Measurements from ENCODE around the gene CNBP. TPM values are rescaled to one million over a fixed set of nuclear protein-coding genes. Genes with fewer than 3 reads are reported as not detected.

CNBP gene
- total and polyA plus RNA-seq, 2 of the 13 experiments (the other 11 are each of a cell fraction or from before 2014, with no cell fraction given): 282 to 354 TPM

DNA sequence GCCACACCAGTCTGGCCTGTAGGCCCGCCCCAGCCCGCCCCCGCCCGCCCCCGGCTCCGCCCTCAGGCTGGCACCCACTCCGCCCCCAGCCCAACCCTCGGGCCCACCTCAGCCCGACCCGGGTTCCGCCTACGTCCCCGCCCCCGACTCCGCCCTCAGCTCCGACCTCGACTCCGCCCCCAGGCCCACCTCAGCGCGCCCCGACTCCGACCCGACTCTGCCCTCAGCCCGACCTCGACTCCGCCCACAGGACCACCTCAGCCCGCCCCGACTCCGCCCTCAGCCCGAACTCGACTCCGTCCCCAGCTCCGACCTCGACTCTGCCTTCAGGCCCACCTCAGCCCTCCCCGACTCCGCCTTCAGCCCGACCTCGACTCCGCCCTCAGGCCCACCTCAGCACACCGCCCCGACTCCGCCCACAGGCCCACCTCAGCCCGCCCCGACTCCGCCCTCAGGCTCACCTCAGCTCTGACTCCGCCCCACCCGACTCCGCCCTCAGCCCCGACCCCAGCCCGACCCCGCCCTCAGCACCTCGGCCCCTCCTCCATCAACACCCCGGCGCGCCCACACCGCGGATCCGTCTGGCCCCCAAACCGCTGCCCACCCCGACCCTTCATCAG lies 61.8 kb downstream of the CNBP start, which contains the start of gene RAB43 (continued):
- TF ChIP-seq ZNF441 (CRISPR knock-in tag; IDR thresholded peaks at IDR 0.05; ENCODE audit: borderline replicate concordance) (peak; percentile 93), HNF4A (CRISPR knock-in tag; IDR thresholded peaks at IDR 0.05) (no peak), SAP130 (CRISPR knock-in tag; IDR thresholded peaks at IDR 0.05; ENCODE audit: low read depth) (no peak), ZNF557 (CRISPR knock-in tag; IDR thresholded peaks at IDR 0.05) (no peak), NFYB (CRISPR knock-in tag; IDR thresholded peaks at IDR 0.05) (no peak), SRSF1 (optimal IDR thresholded peaks at IDR 0.05; ENCODE audit: low read depth, low read length) (peak; percentile 30), RXRA (CRISPR knock-in tag; IDR thresholded peaks at IDR 0.05) (no peak), LBX2 (CRISPR knock-in tag; IDR thresholded peaks at IDR 0.05; ENCODE audit: borderline replicate concordance) (no peak), TOPORS (CRISPR knock-in tag; IDR thresholded peaks at IDR 0.05) (peak; percentile 41), NCOA1 (CRISPR knock-in tag; IDR thresholded peaks at IDR 0.05) (no peak), ZBTB7B (CRISPR knock-in tag; IDR thresholded peaks at IDR 0.05) (no peak), NR0B2 (CRISPR knock-in tag; IDR thresholded peaks at IDR 0.05) (no peak), ZSCAN9 (CRISPR knock-in tag; IDR thresholded peaks at IDR 0.05; ENCODE audit: borderline replicate concordance) (no peak), DR1 (CRISPR knock-in tag; IDR thresholded peaks at IDR 0.05) (peak; percentile 45; the same call in 1 of the 2 replicates), POLR2A (IDR thresholded peaks at IDR 0.05; ENCODE audit: insufficient read depth in 1 of 2, low read depth in 2 of 2, low read length in 2 of 2) (peak in 1 of 2 experiments; percentile 60; a peak in 1 of 4 replicates), SKI (IDR thresholded peaks at IDR 0.05; ENCODE audit: partially characterized antibody) (peak; percentile 33), ATF7 (IDR thresholded peaks at IDR 0.05) (no peak), ATF7 (CRISPR knock-in tag; IDR thresholded peaks at IDR 0.05) (no peak), ARNT2 (CRISPR knock-in tag; IDR thresholded peaks at IDR 0.05; ENCODE audit: low read depth) (0 out of 2 replicates have a peak, but pooled peaks have one; percentile 45)
- TF ChIP-seq, protein P1, sequence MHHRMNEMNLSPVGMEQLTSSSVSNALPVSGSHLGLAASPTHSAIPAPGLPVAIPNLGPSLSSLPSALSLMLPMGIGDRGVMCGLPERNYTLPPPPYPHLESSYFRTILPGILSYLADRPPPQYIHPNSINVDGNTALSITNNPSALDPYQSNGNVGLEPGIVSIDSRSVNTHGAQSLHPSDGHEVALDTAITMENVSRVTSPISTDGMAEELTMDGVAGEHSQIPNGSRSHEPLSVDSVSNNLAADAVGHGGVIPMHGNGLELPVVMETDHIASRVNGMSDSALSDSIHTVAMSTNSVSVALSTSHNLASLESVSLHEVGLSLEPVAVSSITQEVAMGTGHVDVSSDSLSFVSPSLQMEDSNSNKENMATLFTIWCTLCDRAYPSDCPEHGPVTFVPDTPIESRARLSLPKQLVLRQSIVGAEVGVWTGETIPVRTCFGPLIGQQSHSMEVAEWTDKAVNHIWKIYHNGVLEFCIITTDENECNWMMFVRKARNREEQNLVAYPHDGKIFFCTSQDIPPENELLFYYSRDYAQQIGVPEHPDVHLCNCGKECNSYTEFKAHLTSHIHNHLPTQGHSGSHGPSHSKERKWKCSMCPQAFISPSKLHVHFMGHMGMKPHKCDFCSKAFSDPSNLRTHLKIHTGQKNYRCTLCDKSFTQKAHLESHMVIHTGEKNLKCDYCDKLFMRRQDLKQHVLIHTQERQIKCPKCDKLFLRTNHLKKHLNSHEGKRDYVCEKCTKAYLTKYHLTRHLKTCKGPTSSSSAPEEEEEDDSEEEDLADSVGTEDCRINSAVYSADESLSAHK (CRISPR knock-in tag; IDR thresholded peaks at IDR 0.05; ENCODE audit: borderline replicate concordance): no peak
- TF ChIP-seq, protein P2, sequence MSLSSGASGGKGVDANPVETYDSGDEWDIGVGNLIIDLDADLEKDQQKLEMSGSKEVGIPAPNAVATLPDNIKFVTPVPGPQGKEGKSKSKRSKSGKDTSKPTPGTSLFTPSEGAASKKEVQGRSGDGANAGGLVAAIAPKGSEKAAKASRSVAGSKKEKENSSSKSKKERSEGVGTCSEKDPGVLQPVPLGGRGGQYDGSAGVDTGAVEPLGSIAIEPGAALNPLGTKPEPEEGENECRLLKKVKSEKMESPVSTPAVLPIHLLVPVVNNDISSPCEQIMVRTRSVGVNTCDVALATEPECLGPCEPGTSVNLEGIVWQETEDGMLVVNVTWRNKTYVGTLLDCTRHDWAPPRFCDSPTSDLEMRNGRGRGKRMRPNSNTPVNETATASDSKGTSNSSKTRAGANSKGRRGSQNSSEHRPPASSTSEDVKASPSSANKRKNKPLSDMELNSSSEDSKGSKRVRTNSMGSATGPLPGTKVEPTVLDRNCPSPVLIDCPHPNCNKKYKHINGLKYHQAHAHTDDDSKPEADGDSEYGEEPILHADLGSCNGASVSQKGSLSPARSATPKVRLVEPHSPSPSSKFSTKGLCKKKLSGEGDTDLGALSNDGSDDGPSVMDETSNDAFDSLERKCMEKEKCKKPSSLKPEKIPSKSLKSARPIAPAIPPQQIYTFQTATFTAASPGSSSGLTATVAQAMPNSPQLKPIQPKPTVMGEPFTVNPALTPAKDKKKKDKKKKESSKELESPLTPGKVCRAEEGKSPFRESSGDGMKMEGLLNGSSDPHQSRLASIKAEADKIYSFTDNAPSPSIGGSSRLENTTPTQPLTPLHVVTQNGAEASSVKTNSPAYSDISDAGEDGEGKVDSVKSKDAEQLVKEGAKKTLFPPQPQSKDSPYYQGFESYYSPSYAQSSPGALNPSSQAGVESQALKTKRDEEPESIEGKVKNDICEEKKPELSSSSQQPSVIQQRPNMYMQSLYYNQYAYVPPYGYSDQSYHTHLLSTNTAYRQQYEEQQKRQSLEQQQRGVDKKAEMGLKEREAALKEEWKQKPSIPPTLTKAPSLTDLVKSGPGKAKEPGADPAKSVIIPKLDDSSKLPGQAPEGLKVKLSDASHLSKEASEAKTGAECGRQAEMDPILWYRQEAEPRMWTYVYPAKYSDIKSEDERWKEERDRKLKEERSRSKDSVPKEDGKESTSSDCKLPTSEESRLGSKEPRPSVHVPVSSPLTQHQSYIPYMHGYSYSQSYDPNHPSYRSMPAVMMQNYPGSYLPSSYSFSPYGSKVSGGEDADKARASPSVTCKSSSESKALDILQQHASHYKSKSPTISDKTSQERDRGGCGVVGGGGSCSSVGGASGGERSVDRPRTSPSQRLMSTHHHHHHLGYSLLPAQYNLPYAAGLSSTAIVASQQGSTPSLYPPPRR (CRISPR knock-in tag; IDR thresholded peaks at IDR 0.05; ENCODE audit: borderline replicate concordance): peak; percentile 46; the same call in 1 of the 2 replicates
- TF ChIP-seq, protein P3, sequence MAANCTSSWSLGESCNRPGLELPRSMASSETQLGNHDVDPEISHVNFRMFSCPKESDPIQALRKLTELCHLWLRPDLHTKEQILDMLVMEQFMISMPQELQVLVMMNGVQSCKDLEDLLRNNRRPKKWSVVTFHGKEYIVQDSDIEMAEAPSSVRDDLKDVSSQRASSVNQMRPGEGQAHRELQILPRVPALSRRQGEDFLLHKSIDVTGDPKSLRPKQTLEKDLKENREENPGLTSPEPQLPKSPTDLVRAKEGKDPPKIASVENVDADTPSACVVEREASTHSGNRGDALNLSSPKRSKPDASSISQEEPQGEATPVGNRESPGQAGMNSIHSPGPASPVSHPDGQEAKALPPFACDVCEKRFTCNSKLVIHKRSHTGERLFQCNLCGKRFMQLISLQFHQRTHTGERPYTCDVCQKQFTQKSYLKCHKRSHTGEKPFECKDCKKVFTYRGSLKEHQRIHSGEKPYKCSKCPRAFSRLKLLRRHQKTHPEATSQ (CRISPR knock-in tag; IDR thresholded peaks at IDR 0.05; ENCODE audit: borderline replicate concordance): no peak

Data from HepG2 (cell line).